HUES6 (cell line): ENCODE results near the gene MINK1.
"Not testable (repeated sequence)": the region's sequence is repeated elsewhere in the genome, so short reads cannot be mapped to it uniquely, and the experiment has no call there.

Experiments used
- H3K27ac ChIP-seq: 2 replicates; pipeline ENCODE4 v1.7.0; 2013; ENCODE audit warnings: low read depth, mild to moderate bottlenecking, low read length, inconsistent platforms
- H3K27me3 ChIP-seq: 2 replicates; pipeline ENCODE4 v1.6.1; 2013; ENCODE audit warnings: low read length; ENCODE audit not compliant: control insufficient read depth, insufficient read depth
- H3K36me3 ChIP-seq: 2 replicates; pipeline ENCODE4 v1.6.1; 2013; ENCODE audit warnings: low read length; ENCODE audit not compliant: control insufficient read depth, insufficient read depth
- H3K4me1 ChIP-seq: 2 replicates; pipeline ENCODE4 v1.6.1; 2013; ENCODE audit warnings: low read length; ENCODE audit not compliant: control insufficient read depth, insufficient read depth
- H3K4me3 ChIP-seq: 2 replicates; pipeline ENCODE4 v1.5.1; 2013; ENCODE audit warnings: low read depth, low read length
- H3K9ac ChIP-seq: one replicate; pipeline ENCODE4 v1.6.1; 2013; ENCODE audit warnings: mild to moderate bottlenecking, low read length
- H3K9me3 ChIP-seq: 2 replicates; pipeline ENCODE4 v1.6.1; 2013; ENCODE audit warnings: low read depth, low read length; ENCODE audit not compliant: control insufficient read depth, insufficient read depth

MINK1 gene

DNA sequence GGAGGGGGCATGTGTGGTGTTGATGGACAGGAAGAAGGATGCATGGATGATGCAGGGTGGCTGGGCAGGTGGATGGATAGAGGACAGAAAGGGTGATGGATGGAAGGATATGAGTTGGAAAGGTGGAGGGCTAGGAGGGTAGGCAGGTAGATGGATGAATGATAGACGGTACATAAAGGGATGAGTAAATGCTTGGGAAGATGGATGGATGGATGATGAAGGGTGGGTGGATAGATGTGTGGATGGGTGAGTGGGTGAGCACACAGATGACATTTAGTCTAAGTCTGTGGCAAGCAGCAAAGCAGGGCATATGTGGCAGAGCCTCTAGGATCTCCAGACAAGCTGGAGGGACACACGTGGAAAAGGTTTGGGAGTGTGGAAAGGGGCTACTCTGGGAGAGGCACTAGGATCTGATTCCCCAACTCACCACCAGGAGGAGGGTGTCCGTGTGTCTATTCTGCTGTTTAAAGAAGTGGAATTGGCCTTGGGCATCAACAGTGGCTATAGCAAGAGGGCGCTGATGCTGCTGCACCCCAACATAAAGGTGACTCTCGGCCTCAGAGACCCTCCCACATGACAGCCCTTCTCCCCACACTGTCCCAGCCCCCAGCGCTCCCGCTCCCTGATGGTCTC, 18.0 kb upstream of the MINK1 start:
- Histone ChIP-seq H3K4me1 (no peaks in the 10 kb centered on the region), H3K36me3 (peaks cover 63% of the 10 kb centered on the region), H3K9me3 (no peaks in the 10 kb centered on the region), H3K27me3 (no peaks in the 10 kb centered on the region), H3K4me3 (no peak overlapping the region), H3K9ac (no peak overlapping the region), H3K27ac (no peak overlapping the region)

DNA sequence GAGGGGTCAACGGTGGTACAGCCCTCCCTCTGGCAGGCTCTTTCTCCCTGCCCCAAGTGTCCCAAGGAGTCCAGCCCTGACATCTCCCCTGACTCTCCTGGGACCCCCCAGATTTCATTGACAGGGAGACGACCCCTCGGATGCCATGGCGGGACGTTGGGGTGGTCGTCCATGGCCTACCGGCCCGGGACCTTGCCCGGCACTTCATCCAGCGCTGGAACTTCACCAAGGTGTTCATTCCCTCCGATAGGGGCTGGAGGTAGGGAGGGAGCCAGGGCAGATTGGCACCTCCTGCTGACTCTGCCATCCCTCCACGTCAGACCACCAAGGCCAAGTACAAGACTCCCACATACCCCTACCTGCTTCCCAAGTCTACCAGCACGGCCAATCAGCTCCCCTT, 16.3 kb upstream of the MINK1 start:
- H3K9ac ChIP-seq, result no peak overlapping the region
- H3K9me3 ChIP-seq, result no peaks in the 10 kb centered on the region
- H3K36me3 ChIP-seq, result peaks cover 56% of the 10 kb centered on the region
- no peak overlapping the region for H3K4me3 ChIP-seq
- H3K27me3 ChIP-seq, result no peaks in the 10 kb centered on the region
- H3K4me1 ChIP-seq, result no peaks in the 10 kb centered on the region
- H3K27ac ChIP-seq, result no peak overlapping the region

DNA sequence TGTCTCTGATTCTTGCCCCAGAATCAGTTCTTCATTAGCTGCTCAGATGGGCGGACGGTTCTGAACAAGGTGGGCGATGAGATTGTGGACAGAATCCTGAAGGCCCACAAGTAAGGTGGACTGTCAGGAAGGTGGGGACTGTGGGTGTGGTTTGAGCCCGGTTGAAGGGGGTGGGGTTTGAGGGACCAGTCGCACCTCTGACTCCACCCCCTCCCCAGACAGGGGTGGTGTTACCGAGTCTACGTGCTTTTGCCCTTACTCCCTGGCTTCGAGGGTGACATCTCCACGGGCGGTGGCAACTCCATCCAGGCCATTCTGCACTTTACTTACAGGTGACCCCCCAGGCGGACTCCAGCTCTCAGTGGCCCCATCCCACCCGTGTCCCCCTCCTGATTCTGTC, 14.9 kb upstream of the MINK1 start:
- Histone ChIP-seq H3K9me3 (no peaks in the 10 kb centered on the region), H3K9ac (no peak overlapping the region), H3K27ac (no peak overlapping the region), H3K27me3 (no peaks in the 10 kb centered on the region), H3K4me3 (no peak overlapping the region), H3K36me3 (peaks cover 66% of the 10 kb centered on the region), H3K4me1 (no peaks in the 10 kb centered on the region)

DNA sequence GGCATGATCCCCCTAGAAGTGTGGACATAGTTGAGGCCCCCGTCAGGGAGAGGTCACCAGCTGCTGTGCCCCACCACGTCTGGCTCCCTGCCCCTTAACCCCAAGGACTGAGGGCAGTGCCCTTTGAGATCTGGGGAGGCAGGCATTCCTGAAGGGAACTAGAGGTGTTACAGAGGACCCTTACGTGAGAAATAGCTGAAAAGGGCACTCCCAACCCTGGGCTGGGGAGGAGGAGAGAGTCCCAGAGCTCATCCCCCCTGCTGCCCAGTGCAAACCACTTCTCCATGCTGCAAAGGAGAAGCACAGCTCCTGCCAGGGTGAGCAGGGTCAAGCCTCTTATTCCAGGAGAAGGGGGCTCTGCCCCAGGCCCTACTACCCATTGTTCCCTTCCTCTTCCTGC, 10.3 kb upstream of the MINK1 start:
- H3K9ac ChIP-seq, result no peak overlapping the region
- H3K9me3 ChIP-seq, result no peaks in the 10 kb centered on the region
- H3K36me3 ChIP-seq, result peaks cover 37% of the 10 kb centered on the region
- H3K27me3 ChIP-seq, result no peaks in the 10 kb centered on the region
- H3K4me3 ChIP-seq, result no peak overlapping the region
- H3K27ac ChIP-seq, result no peak overlapping the region
- H3K4me1 ChIP-seq, result peaks cover 5% of the 10 kb centered on the region; the same call in 1 of the 2 replicates

DNA sequence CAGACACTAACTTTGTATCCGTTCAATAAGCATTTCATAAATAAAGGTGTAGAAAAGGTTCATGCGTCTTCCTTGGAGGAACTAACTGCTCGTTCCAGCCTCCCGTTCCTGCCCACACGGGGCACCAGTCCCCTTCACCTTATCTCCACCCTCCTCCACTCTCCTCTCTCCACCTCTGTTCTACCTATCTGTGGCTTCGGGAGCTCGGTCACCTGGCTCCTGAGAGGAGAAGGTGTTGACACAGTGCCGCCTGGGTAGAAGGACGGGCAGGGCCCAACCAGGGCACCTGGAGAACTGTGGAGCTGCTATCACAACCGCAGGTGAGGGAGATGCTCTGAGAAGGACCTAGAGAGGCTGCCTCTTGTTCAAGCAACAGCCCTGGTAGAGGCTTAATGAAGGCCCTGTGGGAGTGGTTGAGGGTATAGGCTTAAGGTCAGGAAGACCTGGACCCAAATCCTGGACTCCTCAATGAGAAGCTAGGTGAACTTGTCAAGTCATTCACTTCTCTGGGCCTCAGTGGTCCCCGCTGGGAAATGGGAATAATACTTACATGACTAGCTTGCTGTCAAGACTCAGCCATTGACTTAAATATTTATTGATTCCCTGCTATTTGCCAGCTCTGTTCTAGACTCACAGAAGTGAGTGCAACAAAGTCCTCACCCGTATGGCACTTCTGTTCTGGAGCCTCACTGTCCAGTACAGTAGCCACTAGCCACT, 9.6 kb upstream of the MINK1 start:
- H3K4me3 ChIP-seq, result no peak overlapping the region
- H3K4me1 ChIP-seq, result peaks cover 5% of the 10 kb centered on the region; the same call in 1 of the 2 replicates
- H3K9me3 ChIP-seq, result no peaks in the 10 kb centered on the region
- peaks cover 32% of the 10 kb centered on the region for H3K36me3 ChIP-seq
- no peak overlapping the region for H3K9ac ChIP-seq
- H3K27ac ChIP-seq, result no peak overlapping the region
- no peaks in the 10 kb centered on the region for H3K27me3 ChIP-seq

DNA sequence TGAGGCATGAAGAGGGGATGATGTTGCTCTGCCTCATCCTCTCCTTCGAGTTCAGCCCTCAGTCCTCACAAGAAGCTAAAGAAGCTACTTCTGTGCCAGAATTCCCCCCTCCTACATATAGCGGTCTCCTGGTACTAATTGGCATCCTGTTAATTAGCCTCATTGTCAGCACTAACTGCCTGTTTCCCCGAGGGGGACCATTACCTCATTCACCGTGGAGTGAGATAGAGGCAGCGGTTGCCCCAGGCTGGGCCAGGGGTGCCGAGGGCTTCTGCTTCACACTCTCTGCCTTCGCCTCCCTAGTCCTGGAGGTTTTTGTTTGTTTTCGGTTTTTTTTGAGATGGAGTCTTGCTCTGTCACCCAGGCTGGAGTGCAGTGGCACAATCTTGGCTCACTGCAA, 5.7 kb upstream of the MINK1 start:
- H3K27me3 ChIP-seq, result no peaks in the 10 kb centered on the region
- H3K9ac ChIP-seq, result no peak overlapping the region
- H3K4me1 ChIP-seq, result peaks cover 5% of the 10 kb centered on the region; the same call in 1 of the 2 replicates
- H3K9me3 ChIP-seq, result no peaks in the 10 kb centered on the region
- no peak overlapping the region for H3K27ac ChIP-seq
- peaks cover 13% of the 10 kb centered on the region for H3K36me3 ChIP-seq
- no peak overlapping the region for H3K4me3 ChIP-seq

- H3K27me3 ChIP-seq, result not testable (repeated sequence)
These were observed 337 bp upstream of the MINK1 start for GRCh38 chr17:4832829-4833177.

DNA sequence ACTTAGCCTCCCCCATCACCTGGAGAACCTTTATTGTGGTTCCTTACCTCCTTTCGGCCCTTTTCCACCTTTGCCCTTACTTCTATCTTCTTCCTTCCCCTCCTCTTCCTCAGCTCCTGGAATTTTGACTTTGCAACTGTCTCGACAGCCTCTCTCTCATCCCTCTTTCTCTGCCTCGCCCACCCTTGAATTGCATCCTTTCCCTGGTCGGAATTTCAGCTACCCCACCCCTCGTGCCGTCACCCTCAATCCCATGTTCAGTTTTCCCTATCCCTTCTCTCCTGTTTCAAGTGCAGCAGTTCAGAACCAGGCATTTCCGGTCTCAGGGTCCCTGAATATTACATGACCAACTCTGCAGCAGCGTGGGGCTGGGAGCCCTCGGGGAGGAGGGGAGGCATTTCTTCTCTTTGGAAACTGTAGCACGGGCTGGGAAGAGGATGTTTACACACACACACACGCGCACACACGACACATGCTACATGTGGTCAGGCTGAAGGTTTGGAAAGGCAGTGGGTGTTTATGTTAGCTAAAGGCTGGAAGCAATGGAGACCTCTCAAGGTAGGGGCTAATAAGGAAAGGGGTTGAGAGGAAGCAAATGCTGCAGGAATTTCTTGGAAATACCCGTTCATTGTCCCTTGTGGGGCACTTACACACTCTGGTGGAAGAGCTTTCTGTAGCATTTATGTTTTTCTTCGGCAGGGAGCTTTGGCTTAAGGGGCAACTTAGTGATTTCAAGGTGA, 971 bp downstream of the MINK1 start:
- Histone ChIP-seq H3K27ac (peak overlapping the region; percentile 51; the same call in 1 of the 2 replicates), H3K4me1 (peaks cover 17% of the 10 kb centered on the region), H3K9me3 (no peaks in the 10 kb centered on the region), H3K36me3 (0 out of 2 replicates have a peak, but pooled peaks cover 4% of the 10 kb centered on the region), H3K4me3 (peak overlapping the region; percentile 88), H3K9ac (peak overlapping the region; percentile 82), H3K27me3 (no peaks in the 10 kb centered on the region)

More at GRCh38 chr17:4832829-4833177, 337 bp upstream of the MINK1 start:
- Histone ChIP-seq H3K4me3 (peak overlapping the region; percentile 88), H3K9ac (peak overlapping the region; percentile 72), H3K27ac (peak overlapping the region; percentile 52; the same call in 1 of the 2 replicates), H3K4me1 (peaks cover 15% of the 10 kb centered on the region)
- H3K9me3 ChIP-seq, H3K36me3 ChIP-seq: not testable (repeated sequence)

GRCh38 chr17:4834681-4835020, 1.5 kb downstream of the MINK1 start:
- H3K4me3 ChIP-seq, result peak overlapping the region; percentile 88
- H3K9me3 ChIP-seq, result no peaks in the 10 kb centered on the region
- peak overlapping the region; percentile 82 for H3K9ac ChIP-seq
- peaks cover 17% of the 10 kb centered on the region for H3K4me1 ChIP-seq
- H3K27ac ChIP-seq, result no peak overlapping the region
- 0 out of 2 replicates have a peak, but pooled peaks cover 4% of the 10 kb centered on the region for H3K36me3 ChIP-seq
- H3K27me3 ChIP-seq, result no peaks in the 10 kb centered on the region

GRCh38 chr17:4836221-4836620, 3.1 kb downstream of the MINK1 start:
- 0 out of 2 replicates have a peak, but pooled peaks cover 4% of the 10 kb centered on the region for H3K36me3 ChIP-seq
- H3K4me3 ChIP-seq, result no peak overlapping the region
- no peak overlapping the region for H3K9ac ChIP-seq
- H3K9me3 ChIP-seq, result no peaks in the 10 kb centered on the region
- peaks cover 22% of the 10 kb centered on the region for H3K4me1 ChIP-seq
- H3K27ac ChIP-seq, result no peak overlapping the region
- H3K27me3 ChIP-seq, result no peaks in the 10 kb centered on the region
